Stimulated activated CD8-positive, alpha-beta memory T cell treated with anti-CD3 and anti-CD28 coated beads, Interleukin-12 subunit alpha, Interleukin-12 subunit beta, amount 100 ng/mL, for 24 hours (primary cell): ENCODE measurements around the gene OR5H1.
"Not testable (repeated sequence)": the region's sequence is repeated elsewhere in the genome, so short reads cannot be mapped to it uniquely, and the experiment has no call there.

ENCODE experiments used
- DNase-seq: peaks from one replicate; pipeline ENCODE4 v3.0.0-alpha.2; 2020; ENCODE audit errors: extremely low read depth

Gene OR5H1

DNA sequence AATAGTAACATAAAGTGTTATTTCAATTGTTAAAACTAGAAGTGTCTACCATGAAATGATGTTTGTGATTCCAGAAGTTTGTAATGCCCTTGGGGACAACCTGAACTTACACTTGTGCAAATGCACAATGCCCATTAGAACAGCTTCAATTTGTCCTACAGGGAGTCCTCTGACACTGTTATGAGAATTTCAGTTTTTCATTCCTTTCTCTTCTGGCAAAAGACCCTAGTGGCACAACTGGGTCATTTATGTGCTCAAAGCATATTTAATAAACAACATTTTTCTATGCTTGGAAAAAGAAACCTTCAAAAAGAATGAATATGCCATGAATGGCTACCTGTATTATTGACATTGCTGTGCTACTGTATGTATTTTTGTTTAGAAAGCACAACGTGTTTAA, at the start of gene OR5H1:
TSS of gene OR5H1 (plus strand) at position 301 of the 400 bp plus-strand sequence. CDS start 1,977 bp downstream, outside the sequence.
- DNase-seq, result no peak

- DNase-seq, result no peak
Measured at GRCh38 chr3:98086873-98087272, 43.6 kb upstream of the OR5H1 start, which contains the start of gene OR5AC2. Gene OR5AC2, plus strand, starts transcription at chr3:98087173. Its CDS starts 0 bp downstream, at chr3:98087173.

GRCh38 chr3:98095882-98096281, 34.6 kb upstream of the OR5H1 start:
- DNase-seq, result no peak

DNA sequence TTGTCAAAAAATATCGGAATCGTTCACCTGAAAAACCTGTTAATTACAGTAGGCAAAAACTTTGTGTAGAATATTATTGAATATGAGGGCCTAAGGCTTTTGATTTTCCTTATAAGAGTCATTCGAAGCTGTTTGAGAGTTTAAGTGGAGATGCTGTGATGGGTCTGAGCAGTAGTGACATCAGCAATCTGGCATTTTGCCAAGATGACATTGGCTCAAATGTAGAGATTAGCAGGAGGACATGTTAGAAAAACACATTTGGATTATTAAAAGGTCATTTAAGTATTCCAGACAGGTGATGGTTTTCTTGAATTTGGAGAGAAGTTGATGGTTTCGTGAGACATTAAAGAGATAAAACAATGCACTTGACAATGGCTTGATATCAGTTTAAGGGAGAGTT, 30.7 kb upstream of the OR5H1 start:
- DNase-seq, result no peak

DNA sequence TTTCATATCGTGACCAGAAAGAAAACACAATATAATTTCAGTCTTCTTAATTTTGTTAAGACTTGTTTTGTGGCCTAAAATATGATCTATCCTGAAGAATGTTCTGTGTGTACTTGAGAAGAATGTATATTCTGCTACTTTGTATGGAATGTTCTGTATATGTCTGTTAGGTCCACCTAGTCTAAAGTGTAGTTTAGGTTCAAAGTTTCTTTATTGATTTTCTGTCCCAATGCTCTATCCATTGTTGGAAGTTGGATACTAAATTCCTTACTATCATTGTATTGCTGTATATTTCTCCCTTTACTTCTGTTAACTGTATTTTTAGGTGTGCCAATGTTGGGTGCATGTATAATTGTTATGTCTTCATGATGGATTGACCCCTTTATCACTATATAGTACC, 22.4 kb upstream of the OR5H1 start:
- DNase-seq, result no peak

- no peak for DNase-seq
Measured at GRCh38 chr3:98109807-98110549, 20.5 kb upstream of the OR5H1 start.

GRCh38 chr3:98110550-98110908, 20.0 kb upstream of the OR5H1 start:
- no peak for DNase-seq

- no peak for DNase-seq
Measured at GRCh38 chr3:98114264-98114663, 16.3 kb upstream of the OR5H1 start.

DNA sequence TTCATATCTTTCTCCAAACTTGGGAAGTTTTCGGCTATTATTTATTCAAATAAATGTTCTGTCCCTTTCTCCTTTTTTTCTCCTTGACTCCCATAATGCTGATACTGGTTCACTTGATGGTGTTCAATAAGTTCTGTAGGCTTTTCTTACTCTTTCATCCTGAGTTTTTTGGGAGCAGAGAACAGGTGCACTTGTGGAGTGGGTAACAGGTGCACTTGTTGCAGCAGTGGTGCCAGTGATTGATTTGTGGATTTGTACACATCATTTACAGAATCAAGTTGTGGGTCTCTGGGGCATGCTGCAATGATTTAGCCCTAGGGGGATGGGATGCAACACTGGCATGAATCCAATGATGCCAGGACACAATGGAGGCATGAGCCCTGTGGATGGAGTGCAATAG, 14.8 kb upstream of the OR5H1 start:
- no peak for DNase-seq

- DNase-seq, result no peak
Measured at GRCh38 chr3:98136631-98137030, 6.1 kb downstream of the OR5H1 start.

DNA sequence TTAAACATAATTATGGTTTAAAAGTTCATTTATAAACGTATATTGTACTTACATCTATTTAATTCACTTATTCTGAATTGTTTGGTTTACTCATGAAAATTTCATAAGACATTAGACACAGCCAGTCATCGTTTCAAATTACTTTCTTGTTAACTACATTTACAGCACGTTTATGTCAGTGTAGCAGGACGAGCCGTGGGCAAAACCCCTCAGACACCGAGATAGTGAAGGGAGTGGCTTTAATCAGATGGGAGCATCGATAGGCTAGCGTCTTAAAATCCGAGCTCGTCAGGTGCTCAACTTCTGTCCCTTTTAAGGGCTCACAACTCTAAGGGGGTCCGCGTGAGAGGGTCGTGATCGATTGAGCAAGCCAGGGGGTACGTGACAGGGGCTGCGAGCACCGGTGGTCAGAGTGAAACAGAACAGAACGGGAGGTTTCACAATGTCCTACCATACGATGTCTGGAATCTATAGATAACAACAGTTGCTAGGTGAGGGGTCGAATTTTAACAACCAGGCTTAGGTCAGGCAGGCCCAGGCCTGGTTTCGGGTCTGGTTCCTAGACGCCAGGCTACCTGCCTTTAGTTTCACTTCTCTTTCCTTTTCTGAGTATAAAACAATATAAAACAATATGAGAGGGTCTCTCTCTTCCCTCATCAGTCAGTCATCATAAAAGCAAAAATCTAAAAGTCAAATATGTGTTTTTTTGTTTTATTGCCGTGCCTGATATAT, 7.5 kb downstream of the OR5H1 start:
- DNase-seq, result not testable (repeated sequence)

- DNase-seq, result no peak
Measured at GRCh38 chr3:98140531-98140930, 10.0 kb downstream of the OR5H1 start.

- no peak for DNase-seq
Measured at GRCh38 chr3:98147179-98147578, 16.7 kb downstream of the OR5H1 start, which contains the start of gene OR5H14. Gene OR5H14, plus strand, starts transcription at chr3:98147479. Its CDS starts 1,907 bp downstream, at chr3:98149386.

DNA sequence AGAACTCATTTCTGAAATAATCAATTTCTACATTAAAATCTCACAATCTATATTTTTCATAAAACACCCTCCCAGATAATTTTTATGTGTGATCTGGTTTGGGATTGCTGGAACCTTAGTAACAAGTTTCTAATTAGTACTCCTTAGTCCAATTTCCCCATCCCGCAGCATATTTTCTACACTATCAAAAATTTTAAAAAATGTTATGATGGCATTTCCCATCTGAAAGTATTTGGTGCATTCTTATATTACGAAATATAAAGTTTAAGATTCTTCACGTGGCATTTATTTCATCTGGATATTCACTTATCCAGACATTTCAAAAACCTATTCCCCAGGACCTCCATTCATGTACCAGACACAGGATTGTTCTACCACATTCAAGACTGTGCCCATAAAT, 18.2 kb downstream of the OR5H1 start:
- no peak for DNase-seq

- not testable (repeated sequence) for DNase-seq
Measured at GRCh38 chr3:98149456-98149855, 18.9 kb downstream of the OR5H1 start.

GRCh38 chr3:98151241-98151640, 20.7 kb downstream of the OR5H1 start:
- no peak for DNase-seq

DNA sequence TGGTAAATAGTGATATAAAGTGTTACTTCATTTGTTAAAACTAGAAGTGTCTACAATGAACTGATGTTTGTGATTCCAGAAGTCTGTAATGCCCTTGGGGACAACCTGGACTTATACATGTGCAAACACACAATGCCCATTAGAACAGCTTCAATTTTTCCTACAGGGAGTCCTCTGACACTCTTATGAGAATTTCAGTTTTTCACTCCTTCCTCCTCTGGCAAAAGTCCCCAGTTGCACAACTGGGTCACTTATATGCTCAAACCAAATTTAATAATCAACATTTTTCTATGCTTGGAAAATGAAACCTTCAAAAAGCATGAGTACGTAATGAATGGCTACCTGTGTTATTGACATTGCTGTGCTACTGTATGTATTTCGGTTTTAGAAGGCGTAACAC, 35.9 kb downstream of the OR5H1 start, which contains the start of gene OR5H15:
TSS of gene OR5H15 (plus strand) at position 301 of the 400 bp plus-strand sequence. CDS start 2,004 bp downstream, outside the sequence.
- no peak for DNase-seq

GRCh38 chr3:98171071-98171470, 40.5 kb downstream of the OR5H1 start:
- DNase-seq, result no peak

DNA sequence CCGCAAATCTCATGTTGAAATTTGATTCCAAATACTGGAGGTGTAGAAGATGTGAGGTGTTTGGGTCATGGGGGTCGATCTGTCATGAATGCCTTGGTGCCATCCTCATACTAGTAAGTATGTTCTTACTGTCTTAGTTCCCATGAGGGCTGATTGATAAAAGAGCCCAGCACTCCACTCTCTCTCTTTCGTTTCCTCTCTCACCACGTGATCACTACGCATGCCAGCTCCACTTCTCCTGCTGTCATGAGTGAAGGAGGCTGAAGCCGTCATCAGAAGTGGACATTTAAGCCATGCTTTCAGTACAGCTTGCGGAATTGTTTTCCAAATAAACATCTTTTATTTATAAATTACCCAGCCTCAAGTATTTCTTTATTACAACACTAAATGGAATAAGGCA, 42.1 kb downstream of the OR5H1 start:
- DNase-seq, result no peak

- DNase-seq, result no peak
Measured at GRCh38 chr3:98180319-98180890, 49.9 kb downstream of the OR5H1 start.

DNA sequence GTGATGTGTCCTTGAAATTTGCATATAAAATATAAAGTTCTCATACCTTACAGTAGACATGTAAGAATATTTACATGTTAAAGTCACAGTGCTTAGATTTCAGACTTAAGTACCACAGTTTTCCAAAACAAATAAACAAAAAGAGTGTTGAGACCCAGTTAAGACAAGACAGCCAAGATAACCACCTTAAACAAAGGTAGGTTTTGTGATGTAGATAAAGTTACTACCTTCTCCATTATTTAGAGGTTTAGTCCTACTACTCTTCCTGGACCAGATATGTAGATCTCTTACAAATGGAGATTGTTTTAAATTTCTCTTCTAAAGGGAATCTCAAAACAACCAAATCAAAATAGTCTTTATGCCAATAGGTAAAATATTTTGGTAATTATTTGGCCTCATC, 51.7 kb downstream of the OR5H1 start:
- no peak for DNase-seq

DNA sequence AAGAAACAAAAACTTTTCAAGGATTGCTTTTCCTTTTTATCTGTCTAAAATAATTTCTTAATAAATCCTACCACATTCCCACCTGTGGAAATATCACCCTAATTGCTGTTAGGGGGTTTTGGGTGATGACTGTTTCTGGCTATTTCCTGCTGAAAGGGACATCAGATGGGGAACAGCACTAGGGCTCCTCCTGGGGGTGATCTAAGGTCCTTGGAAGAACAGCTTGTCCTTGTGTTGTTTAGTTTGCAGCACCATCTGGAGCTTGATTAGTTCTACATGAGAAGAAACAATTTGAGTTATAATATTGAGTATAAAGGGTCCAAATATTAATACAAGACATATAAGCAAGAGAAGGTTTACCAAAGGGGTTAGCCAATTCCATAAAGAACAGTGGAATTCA, 54.7 kb downstream of the OR5H1 start:
- DNase-seq, result no peak
